IMR-90 (cell line): Measurements from ENCODE around the gene ADAM33. TPM values are rescaled to one million over a fixed set of nuclear protein-coding genes. Genes with fewer than 3 reads are reported as not detected.

Experiments
- ATAC-seq: fragments of 200-7000 bp; cut with Tn5 transposase; 2 replicates; pipeline ENCODE4 v1.9.1; 2020; ENCODE audit warnings: low read depth, mild to moderate bottlenecking, moderate library complexity
- BruUV-seq: library from RNA; stranded (reverse); fragments of 400-500 nt; replicated peaks from 2 replicates; lab custom pipeline; 2021; lab: Mats Ljungman, UMichigan
- CTCF ChIA-PET: fragments of 300-600 bp; formaldehyde crosslinking; extraction: SDS; loops from one replicate; lab custom pipeline; 2021; ENCODE audit warnings: antibody characterized with exemption; lab: Yijun Ruan, JAX
- POLR2A ChIA-PET: fragments of 300-600 bp; sonication (Branson Sonifier 250); formaldehyde crosslinking; loops from one replicate; lab custom pipeline; 2022; ENCODE audit warnings: antibody characterized with exemption; ENCODE audit not compliant: unreplicated experiment; lab: Charles Lee
- DNase-seq: peaks from one replicate; pipeline ENCODE4 v3.0.0; 2013
- H2AFZ ChIP-seq: replicated peaks from 2 replicates; pipeline ENCODE3; 2013; ENCODE audit warnings: low read length, mild to moderate bottlenecking; ENCODE audit not compliant: poor library complexity
- H2AK5ac ChIP-seq: 2 replicates; pipeline ENCODE4 v1.6.1; 2013; ENCODE audit warnings: low read depth, low read length, inconsistent platforms
- H2AK9ac ChIP-seq: replicated peaks from 2 replicates; pipeline ENCODE3; 2013; ENCODE audit warnings: mild to moderate bottlenecking, low read depth, low read length, moderate library complexity; ENCODE audit not compliant: poor library complexity
- H2BK120ac ChIP-seq: 2 replicates; pipeline ENCODE4 v1.6.1; 2013; ENCODE audit warnings: low read depth, low read length, inconsistent platforms
- H2BK15ac ChIP-seq: 3 replicates; pipeline ENCODE4 v1.6.1; 2013; ENCODE audit warnings: low read depth, low read length, inconsistent platforms
- H2BK20ac ChIP-seq: 2 replicates; pipeline ENCODE4 v1.6.1; 2013; ENCODE audit warnings: low read depth, mild to moderate bottlenecking, inconsistent platforms, low read length, moderate library complexity
- H2BK5ac ChIP-seq: 2 replicates; pipeline ENCODE4 v1.6.1; 2013; ENCODE audit warnings: mild to moderate bottlenecking, low read depth, low read length, inconsistent platforms; ENCODE audit not compliant: poor library complexity, severe bottlenecking
- H3K14ac ChIP-seq: replicated peaks from 2 replicates; pipeline ENCODE4 v1.6.1; 2013; ENCODE audit warnings: low read depth, low read length, inconsistent platforms
- H3K18ac ChIP-seq: 2 replicates; pipeline ENCODE4 v1.6.1; 2013; ENCODE audit warnings: low read depth, low read length, control low read depth
- H3K23ac ChIP-seq: 2 replicates; pipeline ENCODE4 v1.6.1; 2013; ENCODE audit warnings: low read depth, low read length, inconsistent platforms
- H3K27ac ChIP-seq: 2 replicates; pipeline ENCODE4 v1.5.1; 2013; ENCODE audit warnings: mild to moderate bottlenecking, control low read depth, low read length; ENCODE audit not compliant: insufficient read depth
- H3K27me3 ChIP-seq: 2 replicates; pipeline ENCODE4 v1.6.1; 2013; ENCODE audit warnings: low read length; ENCODE audit not compliant: control insufficient read depth, insufficient read depth
- H3K36me3 ChIP-seq: 2 replicates; pipeline ENCODE4 v1.6.1; 2013; ENCODE audit warnings: low read length, mixed read lengths; ENCODE audit not compliant: control insufficient read depth, insufficient read depth
- H3K4ac ChIP-seq: 2 replicates; pipeline ENCODE4 v1.6.1; 2013; ENCODE audit warnings: low read depth, low read length, inconsistent platforms
- H3K4me1 ChIP-seq: 2 replicates; pipeline ENCODE4 v1.6.1; 2013; ENCODE audit warnings: low read length, mixed read lengths; ENCODE audit not compliant: control insufficient read depth, insufficient read depth
- H3K4me2 ChIP-seq: 2 replicates; pipeline ENCODE4 v1.6.1; 2013; ENCODE audit warnings: low read depth, mild to moderate bottlenecking, control low read depth, low read length, moderate library complexity
- H3K4me3 ChIP-seq: 2 replicates; pipeline ENCODE4 v1.5.1; 2013; ENCODE audit warnings: low read depth, mild to moderate bottlenecking, control low read depth, low read length, moderate library complexity; ENCODE audit not compliant: insufficient read depth
- H3K56ac ChIP-seq: 2 replicates; pipeline ENCODE4 v1.6.1; 2013; ENCODE audit warnings: low read length, inconsistent platforms; ENCODE audit not compliant: insufficient read depth; ENCODE audit errors: extremely low read depth
- H3K79me1 ChIP-seq, 2 experiments: 2 replicates each; pipeline ENCODE4 v1.6.1; 2013; ENCODE audit warnings: low read length in 2 of 2, inconsistent platforms in 1 of 2, low read depth in 1 of 2
- H3K9ac ChIP-seq: 2 replicates; pipeline ENCODE4 v1.6.1; 2013; ENCODE audit warnings: low read depth, low read length, control low read depth
- H3K9me1 ChIP-seq: 2 replicates; pipeline ENCODE4 v1.6.1; 2013; ENCODE audit warnings: low read length, inconsistent platforms; ENCODE audit not compliant: insufficient read depth
- H3K9me3 ChIP-seq: 2 replicates; pipeline ENCODE4 v1.6.1; 2013; ENCODE audit warnings: low read length; ENCODE audit not compliant: control insufficient read depth, insufficient read depth
- H4K20me1 ChIP-seq: 2 replicates; pipeline ENCODE4 v1.6.1; 2013; ENCODE audit warnings: low read length, inconsistent platforms; ENCODE audit not compliant: insufficient read depth
- H4K5ac ChIP-seq: 2 replicates; pipeline ENCODE4 v1.6.1; 2013; ENCODE audit warnings: mild to moderate bottlenecking, low read depth, low read length, control low read depth
- H4K8ac ChIP-seq, 2 experiments: 2 replicates each; pipeline ENCODE4 v1.6.1; 2013; ENCODE audit warnings: low read depth in 2 of 2, low read length in 2 of 2, control low read depth in 1 of 2, inconsistent platforms in 1 of 2
- H4K91ac ChIP-seq: 2 replicates; pipeline ENCODE4 v1.6.1; 2013; ENCODE audit warnings: low read depth, low read length, inconsistent platforms; ENCODE audit not compliant: insufficient read depth
- MAZ ChIP-seq: IDR thresholded peaks from 2 replicates; pipeline ENCODE4 v1.6.1; 2012; ENCODE audit warnings: low read depth, mild to moderate bottlenecking, low read length, improper control_type of control experiment, moderate library complexity, borderline replicate concordance
- RCOR1 ChIP-seq: IDR thresholded peaks from 2 replicates; pipeline ENCODE4 v1.6.1; 2012; ENCODE audit warnings: mild to moderate bottlenecking, low read length, improper control_type of control experiment; ENCODE audit not compliant: insufficient replicate concordance
- WGBS, 2 experiments: methylation state at CpG; one replicate each; pipeline versions ENCODE4 v1.1.5 to v1.1.7; 2013; ENCODE audit warnings: missing lambda C conversion rate in 2 of 2; ENCODE audit not compliant: insufficient read length in 1 of 2; ENCODE audit errors: extremely low coverage in 2 of 2; 5-methylcytosine and 5-hydroxymethylcytosine counted together
- dilution Hi-C: fragments of 300-500 bp; cut with HindIII; formaldehyde crosslinking; loops from one replicate; pipeline ENCODE4 v1.14.3; 2018; ENCODE audit warnings: low sequenced_read_pairs; ENCODE audit not compliant: unreplicated experiment
- in situ Hi-C: fragments of 300-500 bp; cut with MboI; formaldehyde crosslinking; loops from 3 replicates; pipeline ENCODE4 v1.14.3; 2019; ENCODE audit warnings: low sequenced_read_pairs, inconsistent platforms, mixed read lengths
- intact Hi-C: fragments of 100-400 bp; cut with micrococcal nuclease; formaldehyde crosslinking; loops from 2 replicates; pipeline ENCODE4 v1.10.0; 2022
- polyA plus RNA-seq, 3 experiments: library from polyadenylated mRNA; depleted of rRNA; stranded (reverse); fragments of >200 nt; gene quantifications; 2 replicates each; pipeline ENCODE4 v1.2.3, GENCODE V29; 2012; ENCODE audit warnings: low replicate concordance in 1 of 3
- total RNA-seq: library from RNA; depleted of rRNA; stranded (reverse); fragments of >200 nt; gene quantifications from 2 replicates; pipeline ENCODE4 v1.2.3, GENCODE V29; 2012
- TF ChIP-seq, protein P1 (sequence below): fragments of 150-350 bp; IDR thresholded peaks from 2 replicates; pipeline ENCODE4 v1.6.1; 2016; ENCODE audit warnings: low read depth, mild to moderate bottlenecking, low read length, moderate library complexity, borderline replicate concordance

The ADAM33 gene
- total and polyA plus RNA-seq, 2 of the 4 experiments (the other 2 are of a cell fraction) = 0.18 to 1.7 TPM

DNA sequence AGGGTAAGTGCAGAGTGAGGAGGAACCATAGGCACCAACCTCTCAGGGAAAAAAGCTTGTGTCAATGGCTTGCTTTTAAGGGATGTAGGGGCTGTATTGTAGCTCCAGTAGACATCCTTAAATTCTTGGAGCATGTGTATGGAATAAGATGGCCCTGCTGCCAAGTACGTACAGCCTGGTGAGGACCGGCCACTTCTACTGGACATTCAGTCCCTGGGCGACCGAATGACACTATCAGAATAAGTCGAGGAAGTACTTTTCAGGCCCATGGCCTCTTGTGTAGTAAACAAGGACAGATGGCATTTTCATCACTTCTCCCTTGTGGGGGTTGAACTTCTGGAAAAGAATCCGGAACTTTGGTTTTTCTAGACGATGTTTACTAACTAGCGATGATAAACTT is 51.4 kb downstream of the ADAM33 start:
- Histone ChIP-seq H4K91ac (no peak overlapping the region), H3K23ac (no peak overlapping the region), H3K79me1 (no peaks in the 10 kb centered on the region), H3K4ac (no peak overlapping the region), H2BK15ac (no peak overlapping the region), H3K9me3 (no peaks in the 10 kb centered on the region), H3K4me2 (no peak overlapping the region), H3K56ac (no peak overlapping the region), H3K4me3 (no peak overlapping the region), H2BK20ac (no peak overlapping the region), H3K36me3 (peaks cover 8% of the 10 kb centered on the region), H2BK120ac (no peak overlapping the region), H3K18ac (no peak overlapping the region), H2AFZ (no peak overlapping the region), H4K20me1 (no peaks in the 10 kb centered on the region), H3K9ac (no peak overlapping the region), H3K4me1 (no peaks in the 10 kb centered on the region), H3K27me3 (no peaks in the 10 kb centered on the region), H4K5ac (no peak overlapping the region), H2AK5ac (no peak overlapping the region), H3K9me1 (peaks cover 2% of the 10 kb centered on the region), H3K27ac (no peak overlapping the region), H2AK9ac (no peak overlapping the region), H3K14ac (no peak overlapping the region), H4K8ac (no peak overlapping the region), H2BK5ac (no peak overlapping the region)
- DNase-seq = no peak
- TF ChIP-seq RCOR1 (no peak), MAZ (no peak)
- TF ChIP-seq, protein P1, sequence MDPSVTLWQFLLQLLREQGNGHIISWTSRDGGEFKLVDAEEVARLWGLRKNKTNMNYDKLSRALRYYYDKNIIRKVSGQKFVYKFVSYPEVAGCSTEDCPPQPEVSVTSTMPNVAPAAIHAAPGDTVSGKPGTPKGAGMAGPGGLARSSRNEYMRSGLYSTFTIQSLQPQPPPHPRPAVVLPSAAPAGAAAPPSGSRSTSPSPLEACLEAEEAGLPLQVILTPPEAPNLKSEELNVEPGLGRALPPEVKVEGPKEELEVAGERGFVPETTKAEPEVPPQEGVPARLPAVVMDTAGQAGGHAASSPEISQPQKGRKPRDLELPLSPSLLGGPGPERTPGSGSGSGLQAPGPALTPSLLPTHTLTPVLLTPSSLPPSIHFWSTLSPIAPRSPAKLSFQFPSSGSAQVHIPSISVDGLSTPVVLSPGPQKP = no peak
- WGBS, 2 experiments = 100% methylated on average over 2 of the region's 8 CpGs; no CpG with 5 or more reads in 1 of the 2 experiments
- intact Hi-C loops (no loop called here), dilution Hi-C loops (no loop called here), in situ Hi-C loops (no loop called here)
- no TSS peak for BruUV-seq
- CTCF ChIA-PET = no interaction called here
- POLR2A ChIA-PET = no interaction called here
- ATAC-seq = no peak
